Measurements from ENCODE around the gene MESP1.

The MESP1 gene

GRCh38 chr15:89755701-89756100 is 4.7 kb upstream of the MESP1 start:
- Mint-ChIP-seq H3K27ac (no peak overlapping the region), H3K27me3 (peaks cover 13% of the 10 kb centered on the region), H3K4me1 (ENCODE audit: low read depth) (no peaks in the 10 kb centered on the region), H3K4me3 (no peak overlapping the region), H3K36me3 (ENCODE audit: low read depth) (no peaks in the 10 kb centered on the region), H3K9me3 (no peaks in the 10 kb centered on the region)

GRCh38 chr15:89754361-89755154 is 3.5 kb upstream of the MESP1 start:
- H3K27ac Mint-ChIP-seq, result no peak overlapping the region
- H3K4me3 Mint-ChIP-seq, result no peak overlapping the region
- H3K36me3 Mint-ChIP-seq (ENCODE audit: low read depth), result no peaks in the 10 kb centered on the region
- H3K27me3 Mint-ChIP-seq, result peaks cover 10% of the 10 kb centered on the region
- H3K9me3 Mint-ChIP-seq, result no peaks in the 10 kb centered on the region
- H3K4me1 Mint-ChIP-seq (ENCODE audit: low read depth), result peaks cover 5% of the 10 kb centered on the region

- Mint-ChIP-seq H3K27ac (no peak overlapping the region), H3K4me3 (no peak overlapping the region), H3K27me3 (peaks cover 12% of the 10 kb centered on the region), H3K4me1 (ENCODE audit: low read depth) (peaks cover 7% of the 10 kb centered on the region), H3K9me3 (no peaks in the 10 kb centered on the region), H3K36me3 (ENCODE audit: low read depth) (no peaks in the 10 kb centered on the region)
Observed at GRCh38 chr15:89753855-89754254, 2.8 kb upstream of the MESP1 start.

GRCh38 chr15:89751748-89752147 is 699 bp upstream of the MESP1 start:
- H3K9me3 Mint-ChIP-seq, result no peaks in the 10 kb centered on the region
- peak overlapping the region; percentile 30 for H3K4me3 Mint-ChIP-seq
- peaks cover 12% of the 10 kb centered on the region for H3K27me3 Mint-ChIP-seq
- H3K36me3 Mint-ChIP-seq (ENCODE audit: low read depth), result no peaks in the 10 kb centered on the region
- H3K4me1 Mint-ChIP-seq (ENCODE audit: low read depth), result peaks cover 7% of the 10 kb centered on the region
- no peak overlapping the region for H3K27ac Mint-ChIP-seq

- peaks cover 12% of the 10 kb centered on the region for H3K27me3 Mint-ChIP-seq
- H3K4me3 Mint-ChIP-seq, result peak overlapping the region; percentile 81
- no peaks in the 10 kb centered on the region for H3K36me3 Mint-ChIP-seq (ENCODE audit: low read depth)
- no peaks in the 10 kb centered on the region for H3K9me3 Mint-ChIP-seq
- peak overlapping the region; percentile 31 for H3K27ac Mint-ChIP-seq
- H3K4me1 Mint-ChIP-seq (ENCODE audit: low read depth), result peaks cover 7% of the 10 kb centered on the region
Observed at GRCh38 chr15:89749951-89750559, 994 bp downstream of the MESP1 start.

GRCh38 chr15:89749526-89749925 is 1.5 kb downstream of the MESP1 start:
- Mint-ChIP-seq H3K36me3 (ENCODE audit: low read depth) (no peaks in the 10 kb centered on the region), H3K4me3 (peak overlapping the region; percentile 81), H3K9me3 (no peaks in the 10 kb centered on the region), H3K4me1 (ENCODE audit: low read depth) (peaks cover 7% of the 10 kb centered on the region), H3K27me3 (peaks cover 8% of the 10 kb centered on the region), H3K27ac (no peak overlapping the region)

GRCh38 chr15:89749054-89749453 is 2.0 kb downstream of the MESP1 start:
- Mint-ChIP-seq H3K27me3 (peaks cover 7% of the 10 kb centered on the region), H3K9me3 (no peaks in the 10 kb centered on the region), H3K27ac (no peak overlapping the region), H3K4me1 (ENCODE audit: low read depth) (peaks cover 7% of the 10 kb centered on the region), H3K36me3 (ENCODE audit: low read depth) (no peaks in the 10 kb centered on the region), H3K4me3 (peak overlapping the region; percentile 81)

GRCh38 chr15:89747708-89748682 is 3.1 kb downstream of the MESP1 start:
- Mint-ChIP-seq H3K36me3 (ENCODE audit: low read depth) (no peaks in the 10 kb centered on the region), H3K9me3 (no peaks in the 10 kb centered on the region), H3K4me3 (no peak overlapping the region), H3K27me3 (peaks cover 7% of the 10 kb centered on the region), H3K4me1 (ENCODE audit: low read depth) (peaks cover 7% of the 10 kb centered on the region), H3K27ac (no peak overlapping the region)

- no peak overlapping the region for H3K27ac Mint-ChIP-seq
- peaks cover 7% of the 10 kb centered on the region for H3K4me1 Mint-ChIP-seq (ENCODE audit: low read depth)
- peaks cover 3% of the 10 kb centered on the region for H3K27me3 Mint-ChIP-seq
- H3K36me3 Mint-ChIP-seq (ENCODE audit: low read depth), result no peaks in the 10 kb centered on the region
- no peaks in the 10 kb centered on the region for H3K9me3 Mint-ChIP-seq
- H3K4me3 Mint-ChIP-seq, result no peak overlapping the region
Observed at GRCh38 chr15:89746386-89746780, 4.7 kb downstream of the MESP1 start.

GRCh38 chr15:89745768-89746167 is 5.3 kb downstream of the MESP1 start:
- Mint-ChIP-seq H3K9me3 (no peaks in the 10 kb centered on the region), H3K4me1 (ENCODE audit: low read depth) (peaks cover 7% of the 10 kb centered on the region), H3K4me3 (no peak overlapping the region), H3K36me3 (ENCODE audit: low read depth) (no peaks in the 10 kb centered on the region), H3K27ac (no peak overlapping the region), H3K27me3 (peaks cover 3% of the 10 kb centered on the region)

- no peaks in the 10 kb centered on the region for H3K36me3 Mint-ChIP-seq (ENCODE audit: low read depth)
- H3K4me1 Mint-ChIP-seq (ENCODE audit: low read depth), result peaks cover 7% of the 10 kb centered on the region
- H3K27ac Mint-ChIP-seq, result no peak overlapping the region
- no peak overlapping the region for H3K4me3 Mint-ChIP-seq
- H3K9me3 Mint-ChIP-seq, result no peaks in the 10 kb centered on the region
- peaks cover 3% of the 10 kb centered on the region for H3K27me3 Mint-ChIP-seq
Observed at GRCh38 chr15:89745131-89745530, 5.9 kb downstream of the MESP1 start.

GRCh38 chr15:89743594-89743993 is 7.5 kb downstream of the MESP1 start:
- no peaks in the 10 kb centered on the region for H3K4me1 Mint-ChIP-seq (ENCODE audit: low read depth)
- no peaks in the 10 kb centered on the region for H3K9me3 Mint-ChIP-seq
- no peaks in the 10 kb centered on the region for H3K36me3 Mint-ChIP-seq (ENCODE audit: low read depth)
- no peak overlapping the region for H3K4me3 Mint-ChIP-seq
- no peak overlapping the region for H3K27ac Mint-ChIP-seq
- H3K27me3 Mint-ChIP-seq, result no peaks in the 10 kb centered on the region

GRCh38 chr15:89743011-89743410 is 8.0 kb downstream of the MESP1 start:
- H3K9me3 Mint-ChIP-seq, result no peaks in the 10 kb centered on the region
- H3K4me1 Mint-ChIP-seq (ENCODE audit: low read depth), result no peaks in the 10 kb centered on the region
- H3K27me3 Mint-ChIP-seq, result no peaks in the 10 kb centered on the region
- H3K4me3 Mint-ChIP-seq, result no peak overlapping the region
- H3K27ac Mint-ChIP-seq, result no peak overlapping the region
- H3K36me3 Mint-ChIP-seq (ENCODE audit: low read depth), result no peaks in the 10 kb centered on the region

GRCh38 chr15:89740137-89740536 is 10.9 kb downstream of the MESP1 start:
- no peaks in the 10 kb centered on the region for H3K36me3 Mint-ChIP-seq (ENCODE audit: low read depth)
- no peak overlapping the region for H3K4me3 Mint-ChIP-seq
- H3K27ac Mint-ChIP-seq, result no peak overlapping the region
- no peaks in the 10 kb centered on the region for H3K4me1 Mint-ChIP-seq (ENCODE audit: low read depth)
- peaks cover 6% of the 10 kb centered on the region for H3K27me3 Mint-ChIP-seq
- H3K9me3 Mint-ChIP-seq, result no peaks in the 10 kb centered on the region

GRCh38 chr15:89735773-89736172 is 15.3 kb downstream of the MESP1 start:
- Mint-ChIP-seq H3K36me3 (ENCODE audit: low read depth) (no peaks in the 10 kb centered on the region), H3K9me3 (no peaks in the 10 kb centered on the region), H3K27ac (no peak overlapping the region), H3K4me1 (ENCODE audit: low read depth) (no peaks in the 10 kb centered on the region), H3K4me3 (no peak overlapping the region), H3K27me3 (peaks cover 10% of the 10 kb centered on the region)
